NOMO-1 treated with dmso at 0.1 percent for 144 hours (cell line): ENCODE results near the gene TREML1.
"Not testable (repeated sequence)": the region's sequence is repeated elsewhere in the genome, so short reads cannot be mapped to it uniquely, and the experiment has no call there.

Source experiments
- DNase-seq: peaks from one replicate; lab custom pipeline; 2025; ENCODE audit not compliant: unreplicated experiment; lab: John Stamatoyannopoulos, UW

TREML1 gene, protein sequence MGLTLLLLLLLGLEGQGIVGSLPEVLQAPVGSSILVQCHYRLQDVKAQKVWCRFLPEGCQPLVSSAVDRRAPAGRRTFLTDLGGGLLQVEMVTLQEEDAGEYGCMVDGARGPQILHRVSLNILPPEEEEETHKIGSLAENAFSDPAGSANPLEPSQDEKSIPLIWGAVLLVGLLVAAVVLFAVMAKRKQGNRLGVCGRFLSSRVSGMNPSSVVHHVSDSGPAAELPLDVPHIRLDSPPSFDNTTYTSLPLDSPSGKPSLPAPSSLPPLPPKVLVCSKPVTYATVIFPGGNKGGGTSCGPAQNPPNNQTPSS

DNA sequence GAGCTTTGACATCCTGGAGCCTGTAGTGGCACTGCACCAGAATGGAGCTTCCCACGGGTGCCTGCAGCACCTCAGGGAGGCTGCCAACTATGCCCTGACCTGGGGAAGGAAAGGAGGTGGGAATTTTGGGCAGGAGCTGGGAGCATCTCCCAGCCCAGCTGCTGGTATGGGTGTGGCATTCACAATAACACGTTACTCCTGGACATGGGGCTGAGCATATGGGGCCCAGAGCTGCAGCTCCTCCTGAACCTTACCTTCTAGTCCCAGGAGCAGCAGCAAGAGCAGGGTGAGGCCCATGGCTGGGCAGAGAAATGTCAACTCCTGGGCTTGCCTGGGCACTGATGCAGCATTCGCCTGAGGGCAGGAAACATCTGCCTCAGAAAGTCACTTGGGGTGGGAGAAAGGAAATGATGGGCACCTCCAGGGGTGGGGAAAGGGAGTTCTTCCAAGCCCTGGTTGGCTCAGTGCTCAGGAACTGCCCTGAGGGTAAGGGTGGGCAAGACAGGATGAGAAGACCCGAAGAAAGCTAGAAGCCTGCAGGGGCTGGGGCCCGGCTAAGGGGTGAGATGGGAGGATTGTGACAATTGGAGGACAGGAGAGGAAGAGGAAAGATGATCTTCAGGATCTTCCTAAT, at the start of gene TREML1:
TREML1 (minus strand) TSS at position 356 of the 634 bp plus-strand sequence; CDS start at position 297, 59 bp downstream.
- no peak for DNase-seq

DNA sequence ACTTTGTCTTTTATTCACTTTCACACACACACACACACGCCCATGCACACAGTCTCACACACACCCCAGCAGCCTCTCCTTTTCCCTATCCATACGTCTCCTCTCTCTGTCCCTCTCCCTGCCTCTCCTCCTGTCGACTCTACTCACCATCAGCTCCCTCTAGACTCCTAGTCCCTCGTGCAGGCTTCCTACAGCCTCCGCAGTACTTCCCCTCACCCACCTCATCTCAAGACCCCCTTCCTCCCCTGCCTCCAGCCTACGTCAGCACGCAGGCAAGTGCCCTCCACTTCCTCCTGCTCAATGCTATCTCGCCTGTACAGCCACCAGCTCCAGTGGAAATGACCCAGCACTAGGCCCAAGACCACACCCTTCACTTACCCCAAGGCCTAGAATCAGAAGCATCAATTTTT, 47.6 kb upstream of the TREML1 start:
- no peak for DNase-seq

DNA sequence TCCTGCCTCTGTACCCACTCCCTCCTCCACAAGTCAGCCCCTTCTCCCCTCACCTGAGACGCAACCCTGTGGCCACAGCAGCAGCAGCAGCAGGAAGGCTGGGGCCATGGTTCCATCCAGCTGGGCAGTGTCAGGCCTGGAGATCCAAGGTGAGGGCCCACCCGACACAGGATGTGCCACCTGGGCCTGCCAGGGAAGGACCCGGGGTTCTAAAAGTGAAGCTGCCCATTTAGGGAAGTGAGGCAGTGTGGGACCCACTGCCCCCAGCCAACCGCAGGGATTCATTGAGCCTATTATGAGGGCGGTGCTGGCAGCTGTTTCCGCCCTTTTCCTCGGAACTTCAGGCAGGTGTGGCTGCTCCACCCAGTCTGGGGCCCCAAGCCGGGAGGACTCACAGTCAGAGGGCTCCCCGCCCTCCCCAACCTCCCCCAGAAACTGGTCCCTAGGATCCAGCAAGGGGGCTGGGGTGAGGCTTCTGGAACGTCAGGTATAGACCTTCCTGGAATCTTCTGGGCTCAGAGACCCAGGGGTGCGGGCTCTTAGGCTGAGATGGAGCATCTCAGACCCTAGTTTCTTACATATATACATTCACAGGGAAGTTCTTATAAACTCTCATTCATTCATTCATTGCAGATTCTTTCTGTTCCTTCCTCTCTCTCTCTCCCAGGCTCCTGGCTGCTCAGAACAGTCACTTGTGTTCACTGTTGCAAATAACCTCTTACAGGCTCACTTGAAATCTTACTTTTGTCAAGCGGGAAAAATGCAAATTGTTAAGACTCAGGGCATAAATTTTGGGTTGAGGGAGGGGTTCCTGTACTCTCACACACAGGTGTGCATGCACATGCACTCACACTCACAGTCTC, 47.0 kb upstream of the TREML1 start, which contains the start of gene TREML2:
TREML2 (minus strand) TSS at position 249 of the 863 bp plus-strand sequence; CDS start at position 108, 141 bp downstream.
- peak; percentile 41 for DNase-seq

DNA sequence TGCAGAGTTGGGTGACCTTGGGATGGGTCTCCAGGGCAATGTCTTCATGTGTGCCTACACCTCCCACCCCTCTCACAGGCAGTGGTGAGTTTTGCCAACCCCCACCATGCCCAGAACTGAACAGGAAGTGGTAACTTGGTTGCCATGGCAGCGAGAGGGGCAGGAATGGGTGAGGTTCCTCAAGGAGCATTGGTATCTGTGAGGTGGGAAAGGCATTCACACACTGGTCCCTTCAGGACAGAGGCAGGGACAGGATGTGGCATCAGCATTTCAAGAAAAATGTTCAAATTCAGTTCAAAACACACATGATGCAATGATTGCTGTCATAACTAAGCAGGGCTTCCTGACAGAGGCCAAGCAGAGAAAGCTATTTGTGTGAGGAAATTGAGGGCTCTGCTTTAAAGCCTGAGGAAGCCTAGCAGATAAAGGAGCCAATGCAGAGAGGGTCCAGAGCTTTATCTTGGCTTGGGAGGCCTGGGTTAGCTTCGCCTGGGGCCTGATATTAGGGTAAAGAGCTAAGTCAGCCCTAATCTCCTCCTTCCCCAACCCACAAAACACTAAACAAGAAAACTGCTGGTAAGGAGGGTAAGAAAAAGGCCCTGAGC, 46.3 kb upstream of the TREML1 start:
- peak; percentile 49 for DNase-seq

DNA sequence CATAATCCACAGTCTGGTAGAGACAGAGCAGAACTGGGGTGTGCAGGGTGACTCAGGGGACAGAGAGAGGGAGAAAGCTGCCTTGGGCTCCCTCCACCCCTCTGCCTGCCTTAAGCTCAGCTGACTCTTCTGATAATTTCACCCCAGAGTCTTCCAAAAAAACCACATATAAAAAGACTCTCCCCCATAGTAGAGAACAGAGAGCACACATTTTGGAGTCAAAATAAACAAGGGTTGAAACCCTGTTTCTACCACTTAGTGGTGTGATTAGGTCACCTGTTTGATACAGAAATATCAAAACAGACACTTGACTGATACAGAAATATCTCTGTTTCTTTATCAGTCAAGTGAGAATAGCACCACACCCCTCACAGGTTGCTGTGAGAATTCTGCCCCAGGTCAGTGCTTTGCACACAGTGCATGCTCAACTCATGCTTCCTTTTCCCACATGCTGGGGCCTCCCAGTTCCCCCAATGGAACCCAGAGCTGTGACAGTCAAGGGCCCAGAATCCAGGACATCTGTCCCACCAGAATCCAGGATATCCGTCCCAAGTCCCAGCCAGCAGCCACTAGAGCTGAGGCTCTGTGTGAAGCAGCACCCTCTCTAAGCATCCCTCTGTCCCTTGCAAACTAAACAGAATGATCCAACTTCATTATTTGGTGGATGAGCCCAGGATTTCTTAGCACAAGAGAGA, 45.6 kb upstream of the TREML1 start:
- DNase-seq = no peak

DNA sequence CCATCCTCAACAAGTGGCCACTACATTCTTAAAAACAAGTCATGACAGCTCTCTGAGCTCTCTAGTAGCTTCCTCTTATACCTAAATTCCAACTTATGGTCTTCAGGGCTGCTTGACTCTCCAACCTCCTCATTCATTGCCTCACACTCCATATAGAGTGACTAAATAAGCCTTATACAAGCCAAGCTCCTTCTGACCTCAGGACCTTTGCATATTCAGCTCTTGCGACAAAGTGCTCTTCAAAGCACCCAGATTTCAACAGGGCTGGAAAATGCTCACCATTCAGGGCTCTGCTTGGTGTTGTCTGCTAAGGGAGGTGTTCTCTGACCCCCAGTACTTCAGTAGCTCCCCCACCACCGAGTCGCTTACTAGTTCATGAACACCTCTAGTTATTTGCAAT, 43.1 kb upstream of the TREML1 start:
- DNase-seq = no peak

DNA sequence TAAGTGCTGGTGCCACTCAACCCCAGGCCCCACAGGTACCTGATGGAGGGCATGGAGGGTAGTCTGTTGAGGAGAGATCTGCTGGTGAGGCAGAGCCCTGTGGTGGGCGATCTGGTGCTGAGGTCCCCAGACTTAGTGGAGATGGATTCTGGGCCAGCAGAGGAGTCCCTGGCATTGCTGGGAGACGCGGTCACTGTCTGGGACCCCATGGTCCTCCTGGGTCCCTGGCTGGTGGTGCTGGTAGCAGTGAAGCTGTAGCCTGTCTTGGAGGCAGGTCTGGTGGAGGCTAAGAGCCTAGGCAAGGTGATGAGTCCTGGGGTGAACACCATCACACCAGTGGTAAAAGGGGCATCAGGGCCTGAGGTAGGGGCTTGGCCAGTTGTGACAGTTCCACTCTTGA, 40.2 kb upstream of the TREML1 start:
- DNase-seq = no peak

DNA sequence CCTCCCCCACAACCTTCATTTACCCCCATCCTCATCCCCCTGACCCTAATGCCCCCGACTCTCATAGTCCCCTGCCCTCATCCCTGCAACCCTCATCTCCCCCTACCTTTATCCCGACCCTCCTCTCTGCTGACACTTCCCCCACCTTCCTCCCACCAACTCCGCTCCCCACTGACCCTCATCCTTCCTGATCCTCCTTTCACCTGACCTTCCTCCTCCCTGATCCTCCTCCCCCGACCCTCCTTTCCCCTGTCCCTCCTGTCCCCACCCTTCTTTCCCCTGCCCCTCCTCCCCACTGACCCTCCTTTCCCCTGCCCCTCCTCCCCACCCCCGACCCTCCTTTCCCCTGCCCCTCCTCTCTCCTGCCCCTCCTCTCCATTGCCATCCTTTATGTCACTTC, 39.7 kb upstream of the TREML1 start:
- DNase-seq = no peak

DNA sequence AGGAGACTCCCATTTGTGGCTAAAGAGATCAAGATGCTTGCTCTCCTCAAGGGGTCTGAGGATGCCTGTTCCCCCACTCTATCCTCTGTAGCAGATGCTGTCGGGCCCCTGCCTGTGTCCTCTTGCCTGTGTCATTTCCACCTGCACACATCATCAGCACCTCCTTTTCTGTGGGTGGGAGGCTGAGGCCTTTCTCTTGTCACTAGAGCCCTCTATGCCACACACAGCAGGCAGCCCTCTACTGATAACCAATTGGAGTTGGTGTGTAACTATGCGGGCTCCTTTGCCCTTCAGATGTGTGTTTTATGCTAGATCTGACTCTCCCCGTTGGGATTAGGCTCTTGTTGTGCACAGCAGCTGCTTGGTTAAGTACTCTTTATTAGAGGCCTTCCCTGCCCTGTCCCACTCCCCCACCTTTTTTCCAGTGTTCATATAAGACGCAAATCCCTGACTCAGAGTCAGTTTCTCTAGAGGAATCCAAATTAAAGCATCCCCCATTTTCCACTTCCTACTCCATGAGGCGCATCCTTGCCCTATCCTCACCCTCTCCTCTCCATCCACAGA, 39.1 kb upstream of the TREML1 start:
- DNase-seq = no peak

DNA sequence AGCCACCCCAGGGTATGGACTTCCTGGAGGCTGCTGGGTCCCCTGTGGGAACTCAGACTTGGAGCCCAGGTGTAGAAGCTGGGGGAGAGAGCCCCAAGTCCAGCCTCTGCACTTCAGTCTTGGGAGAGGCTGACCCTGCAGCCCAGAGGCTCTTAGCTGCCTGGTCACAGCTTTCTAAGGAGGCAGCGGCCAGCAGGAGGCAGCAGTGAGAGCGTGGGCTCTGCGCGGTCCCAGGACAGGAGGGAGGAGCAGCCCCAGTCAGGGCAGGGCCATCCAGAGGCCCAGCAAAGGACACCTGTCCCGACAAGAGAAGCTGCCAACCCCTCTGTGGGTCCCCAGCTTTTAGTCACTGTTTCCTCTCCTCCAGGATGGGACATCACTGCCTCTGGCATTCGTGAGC, 37.4 kb upstream of the TREML1 start:
- no peak for DNase-seq

DNA sequence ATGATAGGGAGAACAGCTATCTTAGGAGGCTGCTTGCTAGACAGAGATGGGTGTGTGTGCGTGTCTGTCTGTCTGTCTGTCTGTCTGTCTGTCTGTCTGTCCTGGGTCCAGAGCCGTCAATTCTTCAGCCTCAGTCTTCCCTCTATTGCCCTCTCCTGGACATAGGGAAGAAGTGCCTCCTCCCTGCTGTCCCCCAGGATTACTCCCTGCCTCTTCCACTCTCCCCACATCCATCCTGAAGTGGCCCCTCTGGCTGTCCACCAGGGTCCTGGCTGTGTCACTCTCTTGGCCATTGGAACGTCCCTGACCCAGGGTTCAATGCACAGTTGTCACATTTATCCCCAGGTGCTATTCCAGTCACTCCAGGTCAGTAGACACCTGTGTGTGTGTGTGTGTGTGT, 36.6 kb upstream of the TREML1 start:
- DNase-seq = no peak

DNA sequence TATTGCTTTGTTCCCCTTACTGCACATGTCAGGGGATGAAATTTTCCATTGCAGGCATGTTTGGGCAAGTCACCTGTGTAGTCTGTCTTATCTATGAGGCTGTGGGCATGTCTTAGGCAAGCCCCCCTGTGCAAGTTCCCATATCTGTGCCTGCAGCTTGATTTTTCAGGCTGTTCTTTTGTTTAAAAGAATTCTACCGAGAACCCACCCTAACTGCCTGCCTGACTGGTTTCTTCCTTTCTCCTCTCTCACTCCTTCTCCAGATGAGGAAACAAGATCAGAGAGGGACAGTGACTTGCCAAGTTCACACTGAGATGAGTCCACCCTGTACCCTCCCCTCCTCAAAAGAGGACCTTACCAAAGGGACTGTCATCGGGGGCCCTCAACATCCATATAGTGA, 35.8 kb upstream of the TREML1 start:
- no peak for DNase-seq

DNA sequence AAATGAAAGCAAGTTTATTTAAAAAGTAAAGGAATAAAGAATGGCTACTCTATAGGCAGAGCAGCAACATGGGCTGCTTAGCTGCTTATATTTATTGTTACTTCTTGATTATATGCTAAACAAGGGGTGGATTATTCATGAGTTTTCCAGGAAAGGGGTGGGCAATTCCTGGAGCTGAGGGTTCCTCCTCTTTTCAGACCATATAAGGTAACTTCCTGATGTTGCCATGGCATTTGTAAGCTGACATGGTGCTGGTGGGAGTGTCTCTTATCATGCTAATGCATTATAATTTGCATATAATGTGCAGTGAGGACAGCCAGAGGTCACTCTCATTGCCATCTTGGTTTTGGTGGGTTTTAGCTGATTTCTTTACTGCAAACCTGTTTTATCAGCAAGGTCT, 34.9 kb upstream of the TREML1 start:
- not testable (repeated sequence) for DNase-seq

DNA sequence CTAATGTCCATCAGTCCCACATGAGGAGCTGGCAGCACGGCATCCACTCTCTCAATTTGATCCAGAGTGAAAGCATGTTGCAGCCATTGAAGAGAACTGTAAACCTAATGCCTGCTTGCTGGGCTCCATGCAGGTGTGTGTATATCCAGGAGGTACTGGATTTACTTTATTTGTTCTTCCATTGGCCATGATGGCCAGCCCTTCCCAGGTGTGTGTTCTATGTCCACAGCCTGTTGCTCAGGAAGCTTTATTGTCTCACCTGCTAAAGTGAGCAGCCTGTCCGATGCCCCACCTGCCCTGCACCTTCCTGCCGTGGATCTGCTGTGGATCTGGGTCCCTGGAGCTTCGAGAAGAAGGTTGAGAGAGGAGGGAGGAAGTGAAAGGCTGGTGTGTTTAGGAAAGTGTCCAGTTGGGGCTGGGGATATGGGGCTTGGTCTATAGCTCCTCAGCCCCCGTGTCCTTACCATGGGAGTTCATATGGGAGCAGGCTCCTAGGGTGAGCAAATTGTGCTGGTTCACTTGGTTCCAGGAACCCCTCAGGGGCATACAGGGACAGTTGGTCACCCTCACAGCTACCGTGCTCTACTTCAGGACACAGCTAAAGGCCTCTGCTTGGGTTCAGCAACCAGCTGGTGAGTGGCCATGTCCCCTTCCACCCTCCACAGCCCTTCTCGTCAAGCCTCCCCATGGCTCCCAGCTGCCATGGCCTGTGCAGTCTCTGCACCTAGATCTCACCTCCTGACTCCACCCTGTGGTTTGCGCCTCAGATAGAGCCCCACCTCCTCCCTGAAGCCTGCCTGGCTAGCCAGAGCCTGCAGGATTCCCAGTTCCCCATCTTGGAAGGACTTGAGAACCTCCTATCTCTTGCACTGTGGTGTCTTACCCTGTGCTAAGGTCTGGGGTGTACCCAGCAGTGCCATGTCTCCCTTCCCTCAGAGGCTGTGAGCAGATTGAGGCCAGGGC, 34.1 kb upstream of the TREML1 start:
- no peak for DNase-seq

DNA sequence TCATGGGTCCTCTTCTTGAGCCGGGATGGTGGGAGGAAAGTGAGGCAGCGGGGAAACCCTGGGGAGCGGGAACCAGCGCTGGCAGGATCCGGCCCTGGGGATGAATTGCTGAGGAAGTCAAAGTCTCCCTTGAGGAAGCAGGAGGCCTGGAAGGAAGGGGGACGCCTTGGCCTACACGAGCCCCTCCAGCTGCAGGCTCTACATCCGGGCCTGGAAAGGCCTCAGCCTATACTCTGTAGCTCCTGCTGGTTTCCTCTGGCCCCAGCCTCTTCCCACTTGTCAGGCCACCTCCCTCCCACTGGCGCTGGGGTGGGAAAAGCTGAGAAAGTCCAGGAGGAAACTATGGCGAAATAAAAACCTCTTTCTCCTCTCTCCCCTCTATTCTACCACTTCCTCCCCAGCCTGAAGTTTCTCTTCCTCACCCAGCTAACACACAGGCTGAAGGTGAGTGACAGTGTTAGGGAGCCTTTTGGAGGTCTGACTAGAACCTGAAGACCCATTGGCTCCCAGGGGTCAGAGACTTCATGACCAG, 31.9 kb upstream of the TREML1 start:
- no peak for DNase-seq

DNA sequence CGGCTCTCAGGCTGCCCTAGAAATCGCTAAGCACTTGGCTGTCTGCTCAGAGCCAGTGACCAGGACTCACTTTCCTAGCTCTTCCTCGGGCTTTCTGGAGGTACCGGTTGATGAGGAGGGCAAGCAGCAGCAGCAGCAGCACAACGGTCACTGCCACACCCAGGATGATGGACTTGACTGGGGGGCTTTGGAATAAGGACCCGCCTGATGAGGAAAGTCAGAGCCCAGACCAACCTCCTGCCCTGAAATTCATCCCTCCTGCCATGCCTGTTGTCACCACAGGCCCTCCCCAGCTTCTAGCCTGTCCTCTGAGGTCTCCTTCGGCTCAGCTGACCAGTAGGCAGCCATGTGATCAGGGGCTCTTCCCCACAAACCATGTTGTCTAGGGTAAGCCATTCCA, 30.6 kb upstream of the TREML1 start:
- no peak for DNase-seq

DNA sequence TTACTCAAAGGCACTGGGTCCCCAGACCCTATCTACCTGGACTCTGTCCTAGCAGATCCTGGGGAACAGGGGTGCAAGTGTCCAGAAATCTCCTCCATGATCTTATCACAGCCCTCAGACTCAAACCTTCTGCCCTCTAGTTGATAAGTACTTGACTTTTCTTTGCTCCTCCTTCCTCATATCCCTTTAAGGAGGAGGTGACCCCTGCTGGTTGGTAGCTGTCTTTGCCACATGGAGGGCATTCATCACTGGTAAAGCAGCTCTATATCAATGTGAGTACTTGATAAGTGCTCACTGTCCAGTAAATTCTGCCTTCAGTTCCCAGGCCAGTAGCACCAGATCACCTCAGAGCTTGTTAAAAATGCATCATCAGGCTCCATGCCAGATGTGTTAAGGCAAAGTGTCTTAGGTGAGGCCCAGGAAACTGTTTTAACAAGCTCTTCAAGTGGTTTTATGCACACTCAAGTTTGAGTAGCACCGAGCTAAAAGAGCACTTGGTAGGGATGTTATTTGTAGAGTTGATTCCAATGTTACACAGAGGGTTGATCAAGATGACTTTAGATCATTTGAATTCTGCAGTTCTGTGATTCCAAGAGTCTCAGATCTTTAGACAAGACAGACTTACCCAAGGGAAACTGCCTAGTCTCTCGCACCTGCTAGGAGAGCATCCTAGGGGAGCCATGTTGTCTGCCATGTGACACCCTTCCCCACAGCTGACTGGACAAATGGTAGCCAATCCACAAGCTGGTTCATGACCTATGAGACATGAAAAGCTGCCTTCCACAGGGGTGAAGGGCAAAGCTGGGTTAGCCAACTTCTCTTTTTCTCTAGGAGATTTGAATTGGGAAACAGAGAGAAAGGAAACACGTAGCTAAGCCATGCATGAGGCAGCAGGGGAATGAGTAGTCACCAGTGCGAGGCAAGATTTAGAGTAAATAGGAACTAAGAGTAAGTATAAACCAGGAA, 28.2 kb upstream of the TREML1 start:
- peak; percentile 88 for DNase-seq

DNA sequence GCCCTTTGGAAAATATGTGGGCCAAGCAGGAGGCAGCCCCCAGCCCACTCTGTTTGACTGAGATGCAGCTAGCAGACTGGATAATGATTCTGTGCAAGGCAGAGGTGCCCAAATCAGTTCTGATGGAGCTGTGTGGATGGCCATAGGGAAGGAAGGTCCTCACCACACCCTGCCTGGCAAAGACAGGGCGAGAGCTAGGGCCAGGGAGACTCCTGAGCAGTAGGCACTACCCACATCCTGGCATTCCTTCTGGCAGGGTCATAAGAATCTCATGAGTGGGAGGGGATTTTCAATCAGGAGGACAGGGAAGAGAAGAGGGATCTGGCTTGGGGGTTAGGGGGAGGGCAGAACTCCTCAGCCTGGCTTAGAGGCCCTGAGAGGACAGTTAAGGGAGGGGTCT, 27.4 kb upstream of the TREML1 start:
- no peak for DNase-seq
